HG03442 (cell line): ENCODE data around the gene CCDC40.
"Not testable (repeated sequence)": the region's sequence is repeated elsewhere in the genome, so short reads cannot be mapped to it uniquely, and the experiment has no call there.

Experiments
- ATAC-seq: cut with Tn5 transposase; IDR thresholded peaks from one replicate; pipeline ENCODE4 v1.9.1; 2021; ENCODE audit warnings: mild to moderate bottlenecking, moderate library complexity; ENCODE audit not compliant: unreplicated experiment

The CCDC40 gene

GRCh38 chr17:80080081-80080480 is 43.6 kb downstream of the CCDC40 start:
- ATAC-seq, result no peak

GRCh38 chr17:80081596-80081995 is 45.2 kb downstream of the CCDC40 start:
- ATAC-seq, result no peak

GRCh38 chr17:80082403-80083135 is 46.1 kb downstream of the CCDC40 start:
- no peak for ATAC-seq

GRCh38 chr17:80083136-80083661 is 46.8 kb downstream of the CCDC40 start:
- ATAC-seq, result no peak

GRCh38 chr17:80084773-80085172 is 48.3 kb downstream of the CCDC40 start:
- no peak for ATAC-seq

- no peak for ATAC-seq
Observed at GRCh38 chr17:80086081-80086480, 49.6 kb downstream of the CCDC40 start.

GRCh38 chr17:80086616-80087015 is 50.2 kb downstream of the CCDC40 start:
- no peak for ATAC-seq

- ATAC-seq, result no peak
Observed at GRCh38 chr17:80087346-80088265, 51.2 kb downstream of the CCDC40 start.

GRCh38 chr17:80089762-80090161 is 53.3 kb downstream of the CCDC40 start:
- no peak for ATAC-seq

GRCh38 chr17:80090164-80090563 is 53.7 kb downstream of the CCDC40 start:
- not testable (repeated sequence) for ATAC-seq

GRCh38 chr17:80091376-80091775 is 54.9 kb downstream of the CCDC40 start:
- no peak for ATAC-seq

GRCh38 chr17:80092959-80093358 is 56.5 kb downstream of the CCDC40 start:
- no peak for ATAC-seq

GRCh38 chr17:80095038-80095843 is 58.8 kb downstream of the CCDC40 start:
- no peak for ATAC-seq

GRCh38 chr17:80095844-80096475 is 59.5 kb downstream of the CCDC40 start:
- ATAC-seq, result no peak

- no peak for ATAC-seq
Observed at GRCh38 chr17:80096561-80097021, 60.1 kb downstream of the CCDC40 start.

- ATAC-seq, result no peak
Observed at GRCh38 chr17:80097127-80097621, 60.7 kb downstream of the CCDC40 start.

- ATAC-seq, result no peak
Observed at GRCh38 chr17:80097844-80098691, 61.6 kb downstream of the CCDC40 start.

- ATAC-seq, result no peak
Observed at GRCh38 chr17:80099291-80100034, 63.0 kb downstream of the CCDC40 start.

GRCh38 chr17:80100035-80100323 is 63.5 kb downstream of the CCDC40 start:
- no peak for ATAC-seq
